ENCODE data around the gene DSC2. TPM values are rescaled to one million over a fixed set of nuclear protein-coding genes. Genes with fewer than 3 reads are reported as not detected.

The DSC2 gene
- total and polyA plus RNA-seq, 5 donors from 2014 or later = not detected

- no peaks in the 10 kb centered on the region for H3K36me3 ChIP-seq (ENCODE audit: control insufficient read depth, insufficient read depth, low read length)
- Mint-ChIP-seq H3K27me3 (no peaks in the 10 kb centered on the region), H3K36me3 (no peaks in the 10 kb centered on the region), H3K9me3 (peaks cover 0 to 39% (median 5%) of the 10 kb centered on the region in 7 donors), H3K4me3 (no peak overlapping the region), H3K4me1 (no peaks in the 10 kb centered on the region), H3K27ac (no peak overlapping the region)
- no peaks in the 10 kb centered on the region for H3K27me3 ChIP-seq (ENCODE audit: control insufficient read depth, insufficient read depth, low read length)
- H3K27ac ChIP-seq (ENCODE audit: insufficient read depth, low read length, poor library complexity, severe bottlenecking) = no peak overlapping the region
- no peak overlapping the region for H3K4me3 ChIP-seq (ENCODE audit: low read depth, low read length)
- no peaks in the 10 kb centered on the region for H3K4me1 ChIP-seq (ENCODE audit: control insufficient read depth, insufficient read depth, low read length, poor library complexity, severe bottlenecking)
- DNase-seq (no peak), ATAC-seq (ENCODE audit: low read depth in 2 of 2) (no peak)
- no peaks in the 10 kb centered on the region for H3K9me3 ChIP-seq (ENCODE audit: control insufficient read depth in 2 of 2, low read length in 2 of 2)
Observed at GRCh38 chr18:31093880-31094279, 8.3 kb downstream of the DSC2 start.

- no peaks in the 10 kb centered on the region for H3K9me3 ChIP-seq (ENCODE audit: control insufficient read depth in 2 of 2, low read length in 2 of 2)
- Mint-ChIP-seq H3K27ac (no peak overlapping the region), H3K27me3 (no peaks in the 10 kb centered on the region), H3K36me3 (no peaks in the 10 kb centered on the region), H3K9me3 (peaks cover 0 to 39% (median 5%) of the 10 kb centered on the region in 7 donors), H3K4me3 (no peak overlapping the region), H3K4me1 (no peaks in the 10 kb centered on the region)
- ATAC-seq (ENCODE audit: low read depth in 2 of 2) = no peak
- no peaks in the 10 kb centered on the region for H3K36me3 ChIP-seq (ENCODE audit: control insufficient read depth, insufficient read depth, low read length)
- no peak for DNase-seq
- no peaks in the 10 kb centered on the region for H3K27me3 ChIP-seq (ENCODE audit: control insufficient read depth, insufficient read depth, low read length)
- H3K4me1 ChIP-seq (ENCODE audit: control insufficient read depth, insufficient read depth, low read length, poor library complexity, severe bottlenecking) = no peaks in the 10 kb centered on the region
- no peak overlapping the region for H3K27ac ChIP-seq (ENCODE audit: insufficient read depth, low read length, poor library complexity, severe bottlenecking)
- H3K4me3 ChIP-seq (ENCODE audit: low read depth, low read length) = no peak overlapping the region
Observed at GRCh38 chr18:31093294-31093693, 8.9 kb downstream of the DSC2 start.

DNA sequence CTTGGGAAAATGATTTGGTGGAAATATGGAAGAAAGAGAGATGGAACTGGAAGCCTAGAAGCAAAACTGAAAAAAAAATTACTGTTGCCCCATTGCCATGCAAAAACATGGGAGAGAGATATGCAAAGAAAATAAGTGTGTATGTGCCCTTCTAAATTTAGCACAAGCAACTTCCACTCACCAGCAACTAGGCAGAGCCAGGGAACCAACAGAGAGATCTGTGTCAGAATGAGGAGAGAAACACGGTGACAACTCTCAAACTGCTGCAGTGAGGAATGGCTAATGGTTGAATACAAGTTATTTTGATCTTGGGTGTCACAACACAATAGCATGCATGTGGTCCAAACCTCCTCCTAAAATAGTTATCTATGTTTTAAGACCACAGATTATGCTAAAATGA, 10.9 kb downstream of the DSC2 start:
- no peak overlapping the region for H3K4me3 ChIP-seq (ENCODE audit: low read depth, low read length)
- no peak for ATAC-seq (ENCODE audit: low read depth in 2 of 2)

GRCh38 chr18:31088532-31088931, 13.7 kb downstream of the DSC2 start:
- Mint-ChIP-seq H3K4me1 (no peaks in the 10 kb centered on the region), H3K27me3 (peaks cover 4% of the 10 kb centered on the region), H3K9me3 (peaks cover 0 to 39% (median 5%) of the 10 kb centered on the region in 7 donors), H3K27ac (peak overlapping the region in 1 of 3 donors; percentile 38), H3K36me3 (no peaks in the 10 kb centered on the region), H3K4me3 (no peak overlapping the region)
- Histone ChIP-seq H3K9me3 (ENCODE audit: control insufficient read depth in 2 of 2, low read length in 2 of 2) (no peaks in the 10 kb centered on the region), H3K4me1 (ENCODE audit: control insufficient read depth, insufficient read depth, low read length, poor library complexity, severe bottlenecking) (no peaks in the 10 kb centered on the region), H3K36me3 (ENCODE audit: control insufficient read depth, insufficient read depth, low read length) (no peaks in the 10 kb centered on the region), H3K27me3 (ENCODE audit: control insufficient read depth, insufficient read depth, low read length) (no peaks in the 10 kb centered on the region), H3K27ac (ENCODE audit: insufficient read depth, low read length, poor library complexity, severe bottlenecking) (no peak overlapping the region), H3K4me3 (ENCODE audit: low read depth, low read length) (no peak overlapping the region)
- DNase-seq (no peak), ATAC-seq (ENCODE audit: low read depth in 2 of 2) (no peak)

More for the DNA sequence above, 10.9 kb downstream of the DSC2 start:
- Mint-ChIP-seq H3K9me3 (peaks cover 0 to 43% (median 5%) of the 10 kb centered on the region in 7 donors), H3K27me3 (peaks cover 4% of the 10 kb centered on the region), H3K4me1 (no peaks in the 10 kb centered on the region), H3K4me3 (no peak overlapping the region), H3K27ac (no peak overlapping the region), H3K36me3 (no peaks in the 10 kb centered on the region)
- Histone ChIP-seq H3K36me3 (ENCODE audit: control insufficient read depth, insufficient read depth, low read length) (no peaks in the 10 kb centered on the region), H3K27me3 (ENCODE audit: control insufficient read depth, insufficient read depth, low read length) (no peaks in the 10 kb centered on the region), H3K27ac (ENCODE audit: insufficient read depth, low read length, poor library complexity, severe bottlenecking) (no peak overlapping the region), H3K4me1 (ENCODE audit: control insufficient read depth, insufficient read depth, low read length, poor library complexity, severe bottlenecking) (no peaks in the 10 kb centered on the region), H3K9me3 (ENCODE audit: control insufficient read depth in 2 of 2, low read length in 2 of 2) (no peaks in the 10 kb centered on the region)
- DNase-seq = no peak

DNA sequence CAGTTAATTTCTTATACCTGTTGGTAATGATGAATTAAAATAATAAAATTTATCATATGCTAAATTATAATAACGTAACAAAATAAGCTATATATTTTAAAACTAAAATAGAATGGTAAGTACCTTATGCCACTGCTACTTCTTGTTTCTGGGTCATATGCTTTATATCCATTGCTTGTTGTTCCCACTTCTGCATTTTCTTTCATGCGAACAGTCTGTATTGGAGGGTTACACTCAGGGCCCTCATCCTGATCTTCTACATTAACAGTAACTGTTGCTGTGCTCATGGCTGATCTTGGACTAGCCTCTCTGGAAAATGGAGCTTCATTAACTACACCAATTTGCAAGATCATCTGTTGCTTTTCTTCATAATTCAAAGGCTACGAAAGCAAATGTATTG, 22.2 kb downstream of the DSC2 start:
- Histone ChIP-seq H3K4me1 (ENCODE audit: control insufficient read depth, insufficient read depth, low read length, poor library complexity, severe bottlenecking) (no peaks in the 10 kb centered on the region), H3K4me3 (ENCODE audit: low read depth, low read length) (no peak overlapping the region), H3K27me3 (ENCODE audit: control insufficient read depth, insufficient read depth, low read length) (no peaks in the 10 kb centered on the region), H3K27ac (ENCODE audit: insufficient read depth, low read length, poor library complexity, severe bottlenecking) (no peak overlapping the region), H3K9me3 (ENCODE audit: control insufficient read depth in 2 of 2, low read length in 2 of 2) (no peaks in the 10 kb centered on the region), H3K36me3 (ENCODE audit: control insufficient read depth, insufficient read depth, low read length) (no peaks in the 10 kb centered on the region)
- Mint-ChIP-seq H3K27ac (no peak overlapping the region), H3K4me3 (no peak overlapping the region), H3K36me3 (no peaks in the 10 kb centered on the region), H3K9me3 (peaks cover 2 to 18% (median 5%) of the 10 kb centered on the region in 7 donors), H3K4me1 (no peaks in the 10 kb centered on the region), H3K27me3 (peaks cover 5% of the 10 kb centered on the region)
- no peak for DNase-seq
- ATAC-seq (ENCODE audit: low read depth in 2 of 2) = no peak

DNA sequence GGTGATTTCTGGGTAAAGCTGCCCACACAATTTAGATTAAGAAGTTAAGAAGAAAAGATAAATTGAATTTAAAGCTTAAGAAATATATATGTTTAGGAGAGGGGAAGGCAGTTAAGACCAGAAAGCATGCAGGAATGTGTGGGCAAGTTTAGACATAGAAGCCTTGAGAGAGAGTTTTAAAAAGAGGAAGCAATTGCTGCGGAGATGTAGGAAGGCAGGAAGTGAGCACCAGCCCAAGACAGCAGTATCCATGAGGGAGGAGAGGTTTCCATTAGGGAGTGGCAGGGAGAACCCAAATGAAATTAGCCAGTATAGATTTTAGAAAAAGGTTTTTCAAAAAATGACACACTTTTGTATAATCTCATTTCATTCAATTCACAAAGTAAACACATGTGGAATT, 24.3 kb downstream of the DSC2 start:
- Histone ChIP-seq H3K27ac (ENCODE audit: insufficient read depth, low read length, poor library complexity, severe bottlenecking) (no peak overlapping the region), H3K9me3 (ENCODE audit: control insufficient read depth in 2 of 2, low read length in 2 of 2) (no peaks in the 10 kb centered on the region), H3K4me1 (ENCODE audit: control insufficient read depth, insufficient read depth, low read length, poor library complexity, severe bottlenecking) (no peaks in the 10 kb centered on the region), H3K36me3 (ENCODE audit: control insufficient read depth, insufficient read depth, low read length) (no peaks in the 10 kb centered on the region), H3K4me3 (ENCODE audit: low read depth, low read length) (no peak overlapping the region), H3K27me3 (ENCODE audit: control insufficient read depth, insufficient read depth, low read length) (no peaks in the 10 kb centered on the region)
- DNase-seq = no peak
- Mint-ChIP-seq H3K9me3 (peaks cover 4 to 17% (median 7%) of the 10 kb centered on the region in 7 donors), H3K27ac (no peak overlapping the region), H3K4me3 (no peak overlapping the region), H3K36me3 (no peaks in the 10 kb centered on the region), H3K4me1 (no peaks in the 10 kb centered on the region), H3K27me3 (peaks cover 9% of the 10 kb centered on the region)
- ATAC-seq (ENCODE audit: low read depth in 2 of 2) = no peak

GRCh38 chr18:31072175-31072574, 30.0 kb downstream of the DSC2 start:
- no peak for ATAC-seq (ENCODE audit: low read depth in 2 of 2)
- H3K4me3 Mint-ChIP-seq = no peak overlapping the region
- H3K4me3 ChIP-seq (ENCODE audit: low read depth, low read length) = no peak overlapping the region
- H3K27me3 Mint-ChIP-seq = peaks cover 4% of the 10 kb centered on the region
- no peaks in the 10 kb centered on the region for H3K4me1 ChIP-seq (ENCODE audit: control insufficient read depth, insufficient read depth, low read length, poor library complexity, severe bottlenecking)
- no peak overlapping the region for H3K27ac ChIP-seq (ENCODE audit: insufficient read depth, low read length, poor library complexity, severe bottlenecking)
- no peak overlapping the region for H3K27ac Mint-ChIP-seq
- no peaks in the 10 kb centered on the region for H3K36me3 ChIP-seq (ENCODE audit: control insufficient read depth, insufficient read depth, low read length)
- no peaks in the 10 kb centered on the region for H3K27me3 ChIP-seq (ENCODE audit: control insufficient read depth, insufficient read depth, low read length)
- H3K36me3 Mint-ChIP-seq = no peaks in the 10 kb centered on the region
- no peaks in the 10 kb centered on the region for H3K4me1 Mint-ChIP-seq
- H3K9me3 ChIP-seq (ENCODE audit: control insufficient read depth in 2 of 2, low read length in 2 of 2) = no peaks in the 10 kb centered on the region
- peaks cover 2 to 14% (median 5%) of the 10 kb centered on the region in 7 donors for H3K9me3 Mint-ChIP-seq
- no peak for DNase-seq

GRCh38 chr18:31070206-31070605, 32.0 kb downstream of the DSC2 start:
- Mint-ChIP-seq H3K4me1 (no peaks in the 10 kb centered on the region), H3K9me3 (peaks cover 0 to 13% (median 4%) of the 10 kb centered on the region in 7 donors), H3K27ac (no peak overlapping the region), H3K4me3 (no peak overlapping the region), H3K27me3 (peaks cover 4% of the 10 kb centered on the region), H3K36me3 (no peaks in the 10 kb centered on the region)
- no peaks in the 10 kb centered on the region for H3K4me1 ChIP-seq (ENCODE audit: control insufficient read depth, insufficient read depth, low read length, poor library complexity, severe bottlenecking)
- DNase-seq (no peak), ATAC-seq (ENCODE audit: low read depth in 2 of 2) (no peak)
- H3K27ac ChIP-seq (ENCODE audit: insufficient read depth, low read length, poor library complexity, severe bottlenecking) = no peak overlapping the region
- no peak overlapping the region for H3K4me3 ChIP-seq (ENCODE audit: low read depth, low read length)
- no peaks in the 10 kb centered on the region for H3K27me3 ChIP-seq (ENCODE audit: control insufficient read depth, insufficient read depth, low read length)
- H3K36me3 ChIP-seq (ENCODE audit: control insufficient read depth, insufficient read depth, low read length) = no peaks in the 10 kb centered on the region
- H3K9me3 ChIP-seq (ENCODE audit: control insufficient read depth in 2 of 2, low read length in 2 of 2) = no peaks in the 10 kb centered on the region

All from CD4-positive, CD25-positive, alpha-beta regulatory T cell (primary cell).